ENCODE measurements around the gene SGCE.
"Not testable (repeated sequence)": the region's sequence is repeated elsewhere in the genome, so short reads cannot be mapped to it uniquely, and the experiment has no call there.

SGCE gene, protein sequence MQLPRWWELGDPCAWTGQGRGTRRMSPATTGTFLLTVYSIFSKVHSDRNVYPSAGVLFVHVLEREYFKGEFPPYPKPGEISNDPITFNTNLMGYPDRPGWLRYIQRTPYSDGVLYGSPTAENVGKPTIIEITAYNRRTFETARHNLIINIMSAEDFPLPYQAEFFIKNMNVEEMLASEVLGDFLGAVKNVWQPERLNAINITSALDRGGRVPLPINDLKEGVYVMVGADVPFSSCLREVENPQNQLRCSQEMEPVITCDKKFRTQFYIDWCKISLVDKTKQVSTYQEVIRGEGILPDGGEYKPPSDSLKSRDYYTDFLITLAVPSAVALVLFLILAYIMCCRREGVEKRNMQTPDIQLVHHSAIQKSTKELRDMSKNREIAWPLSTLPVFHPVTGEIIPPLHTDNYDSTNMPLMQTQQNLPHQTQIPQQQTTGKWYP
- long read RNA-seq, donor 1, transcript SGCE-299 (11 exons, 1,614 nt): major isoform, 27 of 34 reads
- long read RNA-seq, donor 1, partial matches to known transcripts: 0 of 34 reads
- long read RNA-seq, donor 1, other reads (novel, unspliced or antisense): 0 of 34 reads
- long read RNA-seq, donor 2, transcript SGCE-299 (11 exons, 1,614 nt): major isoform, 13 of 46 reads
- long read RNA-seq, donor 2, partial matches to known transcripts: 0 of 46 reads
- long read RNA-seq, donor 2, other reads (novel, unspliced or antisense): 23 of 46 reads
- long read RNA-seq, donor 3, transcript SGCE-299 (11 exons, 1,614 nt): major isoform, 8 of 51 reads
- long read RNA-seq, donor 3, partial matches to known transcripts: 29 of 51 reads
- long read RNA-seq, donor 3, other reads (novel, unspliced or antisense): 5 of 51 reads
- long read RNA-seq, donor 4, transcript SGCE-299 (11 exons, 1,614 nt): major isoform, 15 of 27 reads
- long read RNA-seq, donor 4, transcript SGCE-210 (3 exons, 453 nt): minor isoform, 7 of 27 reads
- long read RNA-seq, donor 4, partial matches to known transcripts: 0 of 27 reads
- long read RNA-seq, donor 4, other reads (novel, unspliced or antisense): 0 of 27 reads
- long read RNA-seq, donor 5, transcript SGCE-299 (11 exons, 1,614 nt): major isoform, 11 of 29 reads
- long read RNA-seq, donor 5, partial matches to known transcripts: 8 of 29 reads
- long read RNA-seq, donor 5, other reads (novel, unspliced or antisense): 0 of 29 reads
- long read RNA-seq, donor 6, transcript SGCE-299 (11 exons, 1,614 nt): major isoform, 10 of 58 reads
- long read RNA-seq, donor 6, transcript SGCE-210 (3 exons, 453 nt): minor isoform, 8 of 58 reads
- long read RNA-seq, donor 6, partial matches to known transcripts: 35 of 58 reads
- long read RNA-seq, donor 6, other reads (novel, unspliced or antisense): 0 of 58 reads
- long read RNA-seq, donor 7, transcript SGCE-207 (10 exons, 1,672 nt): minor isoform, 6 of 42 reads
- long read RNA-seq, donor 7, transcript SGCE-299 (11 exons, 1,614 nt): major isoform, 21 of 42 reads
- long read RNA-seq, donor 7, transcript SGCE-210 (3 exons, 453 nt): minor isoform, 7 of 42 reads
- long read RNA-seq, donor 7, partial matches to known transcripts: 0 of 42 reads
- long read RNA-seq, donor 7, other reads (novel, unspliced or antisense): 0 of 42 reads
- long read RNA-seq, donor 8, transcript SGCE-207 (10 exons, 1,672 nt): minor isoform, 5 of 33 reads
- long read RNA-seq, donor 8, transcript SGCE-299 (11 exons, 1,614 nt): major isoform, 20 of 33 reads
- long read RNA-seq, donor 8, partial matches to known transcripts: 0 of 33 reads
- long read RNA-seq, donor 8, other reads (novel, unspliced or antisense): 0 of 33 reads

DNA sequence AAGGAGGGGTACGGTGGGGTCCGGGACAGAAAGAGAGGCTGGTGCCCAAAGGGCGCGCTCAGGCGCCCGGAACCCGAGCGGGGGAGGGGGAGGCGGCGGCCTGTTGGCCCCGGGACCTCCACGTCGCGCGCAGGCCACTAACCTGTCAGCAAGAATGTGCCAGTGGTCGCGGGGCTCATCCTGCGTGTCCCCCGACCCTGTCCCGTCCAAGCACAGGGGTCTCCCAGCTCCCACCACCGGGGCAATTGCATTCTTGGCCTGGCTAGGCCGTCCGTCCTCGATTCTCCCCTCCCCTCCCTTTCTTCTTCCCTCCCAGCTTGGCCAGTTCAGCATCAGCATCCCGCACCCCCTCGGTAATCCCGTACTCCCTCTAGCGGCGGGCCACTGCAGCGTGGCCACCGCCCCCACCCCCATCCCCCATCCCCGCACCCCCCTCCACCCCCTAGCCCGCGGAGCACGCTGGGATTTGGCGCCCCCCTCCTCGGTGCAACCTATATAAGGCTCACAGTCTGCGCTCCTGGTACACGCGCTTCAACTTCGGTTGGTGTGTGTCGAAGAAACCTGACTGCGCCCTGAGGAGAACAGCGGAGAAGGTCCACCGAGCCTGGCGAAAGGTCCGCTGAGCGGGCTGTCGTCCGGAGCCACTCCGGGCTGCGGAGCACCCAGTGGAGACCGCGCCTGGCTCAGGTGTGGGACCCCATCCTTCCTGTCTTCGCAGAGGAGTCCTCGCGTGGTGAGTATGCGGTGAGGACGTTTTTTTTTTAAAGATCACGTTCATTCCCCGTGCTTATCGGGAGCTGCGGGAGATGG lies at the start of gene SGCE:
Gene SGCE, minus strand, starts transcription at position 286 of the 810 bp plus-strand sequence. Its CDS starts 35 bp downstream, at position 251.
- DNase-seq: peak; percentile 86

DNA sequence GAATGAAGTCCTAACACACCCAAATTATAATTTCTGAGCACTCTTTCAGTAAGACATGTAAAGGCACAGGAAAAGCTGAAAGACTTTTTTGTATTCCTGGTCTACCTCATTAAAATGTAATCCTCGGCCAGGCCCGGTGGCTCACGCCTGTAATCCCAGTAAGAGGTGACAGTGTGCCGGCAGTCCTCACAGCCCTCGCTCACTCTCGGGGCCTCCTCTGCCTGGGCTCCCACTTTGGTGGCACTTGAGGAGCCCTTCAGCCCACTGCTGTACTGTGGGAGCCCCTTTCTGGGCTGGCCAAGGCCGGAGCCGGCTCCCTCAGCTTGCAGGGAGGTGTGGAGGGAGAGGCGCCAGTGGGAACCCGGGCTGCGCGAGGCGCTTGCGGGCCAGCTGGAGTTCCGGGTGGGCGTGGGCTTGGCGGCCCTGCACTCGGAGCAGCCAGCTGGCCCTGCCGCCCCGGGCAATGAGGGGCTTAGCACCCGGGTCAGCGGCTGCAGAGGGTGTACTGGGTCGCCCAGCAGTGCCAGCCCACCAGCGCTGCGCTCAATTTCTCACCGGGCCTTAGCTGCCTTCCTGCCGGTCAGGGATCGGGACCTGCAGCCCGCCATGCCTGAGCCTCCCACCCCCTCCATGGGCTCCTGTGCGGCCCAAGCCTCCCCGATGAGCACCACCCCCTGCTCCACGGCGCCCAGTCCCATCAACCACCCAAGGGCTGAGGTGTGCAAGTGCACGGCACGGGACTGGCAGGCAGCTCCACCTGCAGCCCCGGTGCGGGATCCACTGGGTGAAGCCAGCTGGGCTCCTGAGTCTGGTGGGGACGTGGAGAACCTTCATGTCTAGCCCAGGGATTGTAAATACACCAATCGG lies 49.5 kb upstream of the SGCE start:
- not testable (repeated sequence) for DNase-seq

DNA sequence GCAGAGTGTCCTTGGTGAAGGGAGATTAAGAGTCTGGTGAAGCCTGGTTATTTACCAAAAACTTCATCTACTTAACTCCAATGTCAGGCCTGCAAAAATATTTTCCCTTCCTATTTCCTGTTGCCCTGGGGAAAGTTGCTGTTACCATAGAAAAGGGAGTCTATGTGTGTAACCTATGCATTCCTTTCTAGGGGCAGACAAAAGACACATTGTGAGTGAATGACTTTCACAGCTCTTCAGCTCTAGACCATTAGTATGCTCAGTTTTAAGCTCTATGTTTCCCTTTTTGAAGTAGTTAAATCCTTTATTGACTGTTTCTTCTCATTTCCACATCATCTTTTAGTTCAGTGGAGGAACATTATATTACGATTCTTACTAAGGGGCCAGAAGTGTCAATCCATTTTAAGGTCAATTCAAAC lies 45.6 kb upstream of the SGCE start:
- peak; percentile 25 for DNase-seq

DNA sequence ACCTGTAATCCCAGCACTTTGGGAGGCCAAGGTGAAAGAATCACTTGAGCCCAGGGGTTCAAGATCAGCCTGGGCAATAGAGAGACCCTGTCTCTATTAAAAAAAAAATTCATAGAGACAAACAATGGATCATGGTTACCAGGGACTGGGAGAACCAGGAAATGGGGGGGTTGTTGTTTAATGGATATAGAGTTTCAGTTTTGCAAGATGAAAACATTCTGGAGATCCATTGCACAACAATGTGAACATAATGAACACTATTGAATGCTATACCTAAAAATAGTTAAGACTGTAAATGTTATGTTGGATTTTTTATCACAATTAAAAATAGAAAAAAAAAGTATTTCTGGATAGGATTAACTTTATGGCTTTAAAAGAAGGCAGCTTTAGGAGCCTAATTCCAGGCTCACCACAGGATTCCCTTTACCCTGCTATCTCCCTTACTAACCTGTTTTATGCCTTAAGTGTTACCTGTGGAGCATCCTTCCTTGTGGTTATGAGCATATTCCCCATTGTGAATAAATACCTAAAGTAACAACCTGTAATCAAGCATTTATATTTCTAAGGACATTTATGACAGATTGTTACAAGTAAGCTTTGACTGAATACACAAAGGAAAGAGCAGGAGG lies 45.1 kb upstream of the SGCE start:
- DNase-seq: no peak

DNA sequence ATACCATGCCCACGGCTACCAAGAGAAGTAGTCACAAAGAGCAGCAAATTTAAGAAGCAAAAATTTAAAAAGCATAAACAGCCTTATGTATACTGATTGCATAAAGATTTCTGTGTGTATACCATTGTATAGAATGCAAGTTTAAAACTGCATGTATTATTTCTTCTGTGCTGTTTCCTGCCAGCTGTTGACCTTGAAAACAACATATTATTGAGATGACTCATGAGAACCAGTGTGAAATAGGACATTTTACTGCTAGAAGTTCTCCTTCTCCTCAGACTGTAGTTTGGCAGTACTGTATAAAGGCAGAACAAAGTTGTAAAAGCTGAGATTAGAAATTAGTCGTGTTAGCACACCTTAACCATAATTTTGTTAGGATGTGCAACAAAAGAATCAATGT lies 42.3 kb upstream of the SGCE start:
- DNase-seq: no peak

DNA sequence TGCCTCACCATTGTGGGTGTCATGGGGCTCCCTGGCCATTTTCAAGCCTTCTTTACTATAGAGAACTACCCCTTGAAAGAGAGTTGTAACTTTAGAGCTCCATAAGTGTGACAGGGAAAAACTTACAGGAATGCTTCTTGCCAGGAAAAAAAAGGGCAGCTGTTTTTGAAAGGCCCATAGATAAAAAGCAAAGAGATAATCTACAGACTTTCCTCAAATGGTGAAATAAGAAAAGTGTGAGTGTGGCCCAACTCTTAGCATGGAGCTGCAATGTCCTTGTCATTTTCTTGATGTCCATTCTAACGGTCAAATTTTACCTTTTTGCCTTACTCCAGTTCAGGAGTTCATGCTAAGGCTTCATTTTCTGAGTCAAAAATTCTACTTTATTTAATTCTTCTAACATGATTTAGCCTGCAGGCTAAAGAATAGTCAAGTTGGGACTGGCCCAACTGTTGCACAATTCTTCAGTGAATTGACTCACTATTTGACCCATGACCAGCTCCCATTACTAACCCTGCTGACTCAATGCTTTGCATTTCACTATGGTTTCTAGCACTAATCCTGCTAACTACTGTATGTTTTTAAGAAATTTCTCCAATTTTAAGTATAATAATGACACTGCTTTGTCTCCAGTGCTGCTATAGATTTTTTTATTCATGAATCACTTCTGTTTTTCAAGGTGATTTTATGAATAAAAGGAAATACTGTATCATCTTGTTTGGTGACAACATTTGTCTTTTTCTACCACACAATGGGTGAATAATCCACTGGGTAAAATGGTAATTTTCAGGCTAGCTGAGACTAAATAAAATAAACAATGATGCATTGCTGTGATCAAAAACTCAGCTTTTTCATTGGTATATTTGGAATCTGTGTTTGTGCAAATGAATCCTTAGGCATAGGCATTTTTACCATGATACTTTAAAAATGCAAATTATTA lies 41.4 kb upstream of the SGCE start:
- DNase-seq: peak; percentile 8

DNA sequence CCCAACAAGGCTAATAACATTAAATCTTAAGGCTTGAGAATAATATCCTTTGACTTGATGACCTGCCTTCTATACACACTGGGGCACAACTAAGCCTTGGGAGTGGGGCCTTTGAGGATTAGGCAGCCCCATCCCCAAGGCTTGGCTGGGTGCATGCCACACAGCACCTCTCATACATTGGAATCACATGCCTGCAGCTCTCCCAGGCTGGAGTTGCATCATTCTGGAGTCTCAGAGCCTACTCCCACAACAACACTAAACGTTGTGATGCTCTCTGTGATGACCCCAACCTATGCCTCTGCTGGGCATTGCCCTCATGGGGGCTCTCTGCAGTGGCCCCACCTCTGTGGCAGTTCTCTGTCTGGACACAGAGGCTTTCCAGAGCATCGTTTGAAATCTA lies 31.9 kb upstream of the SGCE start:
- no peak for DNase-seq

DNA sequence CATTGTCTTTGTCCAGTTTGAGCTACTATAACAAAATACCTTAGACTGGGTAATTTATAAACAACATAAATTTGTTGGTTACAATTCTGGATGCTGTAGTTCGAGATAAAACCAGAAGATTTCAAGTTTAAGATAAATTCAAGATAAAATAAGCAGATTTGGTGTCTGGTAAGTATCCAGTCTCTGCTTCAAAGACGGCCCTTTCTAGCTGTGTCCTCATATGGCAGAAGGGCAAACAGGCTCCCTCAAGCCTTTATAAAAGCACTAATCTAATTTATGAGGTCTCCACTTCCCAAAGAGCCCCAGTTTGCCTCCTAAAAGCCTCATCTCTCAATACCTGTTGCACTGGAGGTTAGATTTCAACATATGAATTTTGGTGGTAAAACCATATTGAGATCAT lies 31.1 kb upstream of the SGCE start:
- DNase-seq: no peak

DNA sequence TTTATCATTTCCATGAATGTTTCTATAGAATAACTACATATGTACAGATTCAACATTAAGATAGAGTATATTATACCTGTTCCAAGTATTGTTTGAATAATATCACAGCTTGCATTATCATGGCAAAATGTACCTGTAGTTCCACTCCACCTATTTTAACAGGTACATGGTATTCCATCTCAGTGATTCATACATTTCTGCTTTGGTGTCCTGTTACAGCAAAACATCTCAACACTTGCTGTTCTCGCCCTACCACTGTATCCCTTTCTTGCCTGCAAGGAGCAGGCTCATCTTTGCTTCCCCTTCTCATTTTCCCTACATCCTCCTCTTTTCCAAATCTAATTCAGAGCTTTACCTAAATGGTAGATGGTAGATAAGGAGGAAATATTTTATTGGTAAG lies 27.1 kb upstream of the SGCE start:
- no peak for DNase-seq

DNA sequence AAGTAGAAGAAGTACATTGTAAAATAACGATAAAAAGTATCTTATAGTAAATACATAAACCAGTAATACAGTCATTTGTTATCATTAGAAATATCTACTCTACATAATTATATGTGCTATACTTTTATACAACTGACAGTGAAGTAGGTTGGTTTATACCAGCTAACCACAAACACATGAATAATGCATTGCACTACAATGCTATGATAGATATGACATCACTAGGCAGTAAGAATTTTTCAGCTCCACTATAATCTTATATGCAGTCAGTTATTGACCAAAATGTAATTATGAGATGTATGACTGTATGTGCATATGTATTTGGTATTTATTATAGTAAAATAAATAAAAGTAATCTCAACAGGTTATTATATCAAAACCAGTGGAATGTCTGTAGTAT lies 23.4 kb upstream of the SGCE start:
- no peak for DNase-seq

DNA sequence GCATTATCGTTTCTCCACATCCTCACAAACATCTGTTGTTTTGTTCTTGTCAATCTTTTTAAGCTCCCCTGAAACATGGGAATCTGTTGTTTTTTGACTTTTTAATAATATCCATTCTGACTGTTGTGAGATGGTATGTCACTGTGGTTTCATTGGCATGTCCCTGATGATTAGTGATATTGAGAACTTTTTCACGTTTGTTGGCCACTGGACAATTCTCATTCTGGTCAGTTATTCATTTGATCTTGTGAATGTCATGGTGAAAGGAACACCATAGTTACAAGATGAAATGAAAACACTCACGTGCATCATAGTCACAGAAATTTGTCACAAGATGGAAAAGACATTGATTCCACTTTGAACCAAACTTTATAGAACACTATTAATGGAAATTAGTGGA lies 20.5 kb upstream of the SGCE start:
- DNase-seq: no peak

DNA sequence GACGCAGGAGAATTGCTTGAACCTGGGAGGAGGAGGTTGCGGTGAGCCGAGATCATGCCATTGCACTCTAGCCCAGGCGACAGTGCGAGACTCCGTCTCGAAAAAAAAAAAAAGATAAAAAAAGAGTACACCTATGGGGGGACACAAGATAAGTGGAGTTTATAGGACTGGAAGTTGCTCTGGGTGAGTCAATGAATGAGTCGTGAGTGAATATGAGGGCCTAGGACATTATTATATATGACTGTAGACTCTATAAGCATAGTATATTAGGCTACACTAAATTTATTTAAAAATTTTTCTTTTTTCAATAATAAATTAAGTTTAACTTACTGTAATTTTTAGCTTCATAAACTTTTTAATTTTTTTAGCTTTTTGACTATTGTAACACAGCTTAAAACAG lies 19.4 kb upstream of the SGCE start:
- DNase-seq: no peak

DNA sequence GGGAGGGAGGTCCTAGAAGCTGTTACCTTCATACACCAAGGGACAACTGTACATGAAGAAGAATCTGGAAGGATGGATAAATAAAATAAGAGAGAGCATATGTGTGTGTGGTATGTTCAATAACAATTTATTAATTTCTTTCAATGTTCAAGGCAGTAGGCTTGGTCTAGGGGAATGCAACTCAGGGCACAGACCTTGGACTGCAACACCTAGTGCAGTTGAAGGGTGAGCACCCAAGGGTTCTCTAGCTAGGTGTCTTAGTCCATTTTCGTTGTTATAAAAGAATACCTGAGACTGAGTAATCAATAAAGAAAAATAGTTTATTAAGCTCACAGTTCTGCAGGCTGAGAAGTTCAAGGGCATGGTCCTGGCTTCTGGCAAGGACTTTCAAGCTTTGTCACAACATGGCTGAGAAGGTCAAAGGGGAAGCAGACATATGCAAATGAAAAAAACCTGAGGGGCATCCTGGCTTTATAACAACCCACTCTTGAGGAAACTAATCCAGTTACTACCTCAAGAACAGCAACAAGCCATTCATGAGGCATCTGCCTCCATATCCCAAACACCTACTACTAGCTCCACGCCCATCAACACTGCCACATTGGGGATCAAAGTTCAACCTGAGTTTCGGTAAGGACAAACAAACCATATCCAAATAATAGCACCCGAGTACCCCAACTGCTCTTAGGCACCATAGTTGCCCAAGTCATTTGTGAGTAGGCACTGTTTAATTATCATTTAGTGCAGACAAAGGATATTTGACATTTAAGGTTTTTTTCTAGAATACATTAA lies 15.7 kb upstream of the SGCE start:
- DNase-seq: no peak

DNA sequence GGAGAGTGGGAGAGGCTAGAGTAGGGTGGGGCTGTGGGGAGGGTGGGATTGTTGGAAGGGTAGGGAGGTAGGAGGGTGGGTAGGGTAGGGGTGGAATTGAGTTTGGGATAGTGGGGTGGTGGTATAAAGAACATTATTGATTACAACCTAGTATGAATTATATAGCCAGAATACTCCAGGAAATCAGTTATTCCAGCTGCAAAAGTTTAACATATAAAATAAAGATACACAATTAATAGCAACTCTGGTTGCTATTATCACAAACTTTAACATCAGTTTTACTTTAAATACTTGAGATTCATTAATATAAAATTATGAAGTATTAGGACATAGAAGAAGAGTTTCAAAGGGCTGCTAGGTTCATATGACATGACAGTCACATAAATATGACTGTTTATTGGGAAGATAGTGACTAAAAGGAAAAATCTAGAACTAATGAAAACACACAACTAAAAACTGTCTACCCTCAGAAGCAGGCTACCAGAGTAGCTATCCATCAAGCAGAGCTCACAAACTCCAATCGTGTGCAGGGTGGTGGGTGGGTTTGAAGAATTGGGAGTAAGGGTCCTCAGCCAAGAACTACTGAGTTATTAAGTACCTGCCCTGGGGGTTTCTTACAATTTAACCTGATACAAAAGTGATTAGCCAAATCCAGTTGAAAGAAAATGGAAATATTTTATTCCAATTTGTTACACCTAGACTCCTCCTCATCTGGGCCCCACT lies 14.0 kb upstream of the SGCE start:
- DNase-seq: no peak

DNA sequence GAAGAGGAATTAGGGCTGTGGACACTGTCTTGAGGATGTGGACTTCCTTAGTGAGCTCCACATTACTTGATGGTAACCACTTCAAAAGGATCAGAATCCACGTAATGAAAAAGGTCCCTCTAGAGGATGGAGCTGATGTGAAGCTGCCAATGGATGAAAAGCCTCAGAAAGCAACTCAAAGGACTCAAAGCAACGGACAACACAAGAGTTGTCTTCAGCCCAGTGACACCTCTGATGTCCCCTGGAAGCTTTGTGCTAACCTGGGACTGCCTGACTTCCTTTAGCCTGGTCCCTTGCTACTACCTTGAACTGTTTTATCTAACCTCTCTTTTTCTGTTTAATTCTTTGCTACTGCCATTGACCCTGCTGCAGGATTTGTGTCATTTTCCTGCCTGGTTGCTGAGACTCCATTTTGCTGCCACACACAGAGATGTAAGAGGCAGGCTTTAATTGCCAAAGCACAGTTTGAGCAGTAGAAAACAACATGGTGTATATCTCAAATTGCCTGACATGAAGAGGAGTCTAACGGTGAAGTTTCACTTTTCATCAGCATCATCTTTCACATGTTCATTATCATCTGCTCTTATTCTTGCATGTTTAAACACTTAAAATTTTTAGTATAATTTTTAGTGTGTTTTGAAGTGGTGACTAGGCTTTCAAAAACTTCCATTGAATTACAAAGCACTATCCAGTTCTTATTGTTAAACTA lies 11.1 kb upstream of the SGCE start:
- DNase-seq: no peak

DNA sequence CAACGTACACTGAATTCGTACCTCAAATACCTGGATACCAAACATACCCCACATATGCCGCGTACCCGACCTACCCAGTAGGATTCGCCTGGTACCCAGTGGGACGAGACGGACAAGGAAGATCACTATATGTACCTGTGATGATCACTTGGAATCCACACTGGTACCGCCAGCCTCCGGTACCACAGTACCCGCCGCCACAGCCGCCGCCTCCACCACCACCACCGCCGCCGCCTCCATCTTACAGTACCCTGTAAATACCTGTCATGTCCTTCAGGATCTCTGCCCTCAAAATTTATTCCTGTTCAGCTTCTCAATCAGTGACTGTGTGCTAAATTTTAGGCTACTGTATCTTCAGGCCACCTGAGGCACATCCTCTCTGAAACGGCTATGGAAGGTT lies 9.5 kb upstream of the SGCE start:
- no peak for DNase-seq
